Endometrial microvascular endothelial cells (primary cell): ENCODE results near the gene TECPR2. TPM values are rescaled to one million over a fixed set of nuclear protein-coding genes. Genes with fewer than 3 reads are reported as not detected.

Source experiments
- in situ Hi-C: cut with HindIII; loops from 2 replicates; pipeline ENCODE4 v1.10.0; 2017; ENCODE audit warnings: low sequenced_read_pairs, low pct_unique_long_range_greater_than_20kb; ENCODE audit errors: inconsistent ontology term
- total RNA-seq: library from RNA; depleted of rRNA; stranded (reverse); fragments of >200 nt; gene quantifications from one replicate; pipeline ENCODE4 v1.2.3, GENCODE V29; 2015; ENCODE audit errors: inconsistent ontology term

Gene TECPR2
- total RNA-seq, 1 donor from 2014 or later: 8.9 TPM

DNA sequence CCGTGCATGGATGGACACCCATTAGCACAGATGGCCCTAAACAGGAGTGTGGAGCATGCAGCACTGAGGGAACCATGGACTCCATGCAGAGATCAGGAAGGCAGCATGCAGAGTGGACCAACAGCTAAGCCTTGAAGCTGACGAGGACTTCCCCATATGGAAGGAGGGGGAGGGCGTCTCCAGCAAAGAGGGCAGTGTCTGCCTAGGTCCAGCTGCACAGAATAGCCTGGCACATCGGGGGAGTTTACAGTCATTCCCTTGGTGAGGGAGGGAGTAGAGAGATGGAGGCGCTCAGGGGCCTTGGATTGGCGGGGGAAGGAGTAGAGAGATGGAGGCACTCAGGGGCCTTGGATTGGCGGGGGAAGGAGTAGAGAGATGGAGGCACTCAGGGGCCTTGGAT lies 82.3 kb downstream of the TECPR2 start:
- in situ Hi-C loops: loop anchor here (10.0 kb wide), 1 partner anchor 60 kb away; the partner anchor contains the start of gene ANKRD9

GRCh38 chr14:102445641-102446040 lies 82.9 kb downstream of the TECPR2 start:
- in situ Hi-C loops: loop anchor here (10.0 kb wide), 1 partner anchor 59 kb away; the partner anchor contains the start of gene ANKRD9

GRCh38 chr14:102450206-102451063 lies 87.7 kb downstream of the TECPR2 start:
- in situ Hi-C loops: no loop called here

- in situ Hi-C loops: no loop called here
Observed at GRCh38 chr14:102451064-102451352, 88.3 kb downstream of the TECPR2 start.

DNA sequence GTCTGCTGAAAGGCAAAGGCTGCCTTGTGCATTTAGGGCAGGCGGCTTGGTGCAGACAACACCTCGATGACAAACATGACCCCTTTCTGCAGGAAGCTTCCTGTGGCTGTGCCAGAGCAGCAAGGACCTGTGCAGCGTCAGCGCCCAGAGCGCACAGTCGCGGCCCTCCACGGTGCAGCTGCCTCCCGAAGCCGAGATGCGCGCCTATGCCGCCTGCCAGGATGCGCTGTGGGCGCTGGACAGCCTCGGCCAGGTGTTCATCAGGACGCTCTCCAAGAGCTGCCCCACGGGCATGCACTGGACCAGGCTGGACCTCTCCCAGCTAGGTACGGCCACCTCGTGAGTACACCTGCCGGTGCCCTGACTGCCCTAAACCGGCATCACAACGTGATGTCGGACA lies 89.6 kb downstream of the TECPR2 start:
- in situ Hi-C loops: no loop called here

GRCh38 chr14:102454711-102455110 lies 92.0 kb downstream of the TECPR2 start:
- in situ Hi-C loops: no loop called here

GRCh38 chr14:102457509-102457908 lies 94.8 kb downstream of the TECPR2 start:
- in situ Hi-C loops: no loop called here

DNA sequence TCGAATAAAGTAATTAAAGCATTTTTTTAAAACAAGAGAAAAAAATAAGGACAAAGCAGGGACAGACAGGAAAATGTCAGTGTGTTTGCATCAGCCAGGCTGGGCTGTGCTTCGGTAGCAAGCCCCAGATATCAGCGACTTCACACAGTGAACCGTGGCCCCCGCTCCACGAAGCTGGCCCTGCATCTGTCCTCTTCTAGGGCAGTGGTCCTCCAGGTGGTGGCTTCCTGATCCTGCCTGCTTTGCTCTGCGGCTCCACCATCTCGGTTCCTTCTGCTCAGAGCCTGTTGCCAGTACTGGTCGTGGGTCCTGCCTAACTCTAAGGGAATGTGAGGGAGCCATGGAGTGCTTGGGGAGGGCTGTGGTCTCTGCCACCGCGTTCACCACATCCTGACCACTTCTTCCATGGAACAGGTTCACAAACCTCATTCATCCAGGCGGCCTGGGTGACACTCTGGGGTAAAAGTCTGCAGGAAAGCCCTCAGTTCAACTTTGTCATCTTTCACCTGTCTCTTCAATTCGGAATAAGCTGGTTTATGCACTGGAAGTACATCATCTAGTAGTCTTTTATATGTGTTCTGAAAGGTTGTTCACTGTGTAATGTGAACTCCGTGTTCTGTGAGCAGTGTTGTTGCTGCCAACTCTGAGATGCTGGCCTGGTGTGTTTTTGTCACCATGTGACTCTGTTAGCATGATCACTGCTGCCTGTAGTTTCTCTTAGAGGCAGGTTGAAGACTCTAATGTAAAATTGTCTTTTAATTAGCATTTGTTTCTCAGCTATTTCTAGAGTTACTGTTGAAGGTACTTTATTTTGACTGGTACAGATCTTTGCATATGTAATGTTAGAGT lies 99.0 kb downstream of the TECPR2 start:
- in situ Hi-C loops: no loop called here

DNA sequence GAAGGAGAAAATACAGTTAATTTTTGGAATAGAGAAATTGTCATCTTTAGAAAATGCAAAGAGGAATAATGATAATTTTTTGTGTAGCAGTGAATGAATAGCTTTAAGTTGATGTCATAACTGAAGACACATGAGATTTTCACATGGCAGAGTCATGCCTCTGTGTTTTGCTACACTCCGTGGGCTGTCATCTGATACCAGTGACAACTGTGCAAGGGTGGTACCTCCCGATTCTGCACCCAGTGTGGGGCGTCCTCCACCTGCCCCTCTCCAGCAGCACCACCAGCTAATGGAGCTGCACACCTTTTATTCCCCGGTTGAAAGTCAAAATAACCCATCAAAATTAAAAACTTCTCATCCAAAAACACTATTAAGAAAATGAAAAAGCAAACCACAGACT lies 99.7 kb downstream of the TECPR2 start:
- in situ Hi-C loops: no loop called here

- in situ Hi-C loops: no loop called here
Observed at GRCh38 chr14:102464006-102464405, 101.3 kb downstream of the TECPR2 start.

DNA sequence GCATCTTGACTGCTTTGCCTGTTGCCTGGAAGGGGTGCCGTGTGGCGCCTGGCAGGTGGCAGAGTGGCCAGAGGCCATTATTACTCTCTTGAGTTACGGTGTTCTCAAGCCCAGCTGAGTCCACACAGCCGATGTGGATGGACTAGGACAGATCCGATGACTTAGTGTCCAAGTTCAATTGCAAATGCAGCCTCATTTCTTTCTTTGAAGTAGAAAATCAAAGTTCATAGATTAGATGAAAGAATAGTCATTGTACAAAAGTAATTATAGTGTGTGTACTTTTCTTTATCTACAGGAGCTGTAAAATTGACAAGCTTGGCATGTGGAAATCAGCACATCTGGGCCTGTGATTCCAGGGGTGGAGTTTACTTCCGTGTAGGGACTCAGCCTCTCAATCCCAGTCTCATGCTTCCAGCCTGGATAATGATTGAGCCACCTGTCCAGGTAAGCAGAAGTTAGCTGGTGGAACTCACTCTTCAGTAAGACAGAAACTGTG lies 102.2 kb downstream of the TECPR2 start:
- in situ Hi-C loops: no loop called here

- in situ Hi-C loops: no loop called here
Observed at GRCh38 chr14:102469261-102469660, 106.5 kb downstream of the TECPR2 start.

DNA sequence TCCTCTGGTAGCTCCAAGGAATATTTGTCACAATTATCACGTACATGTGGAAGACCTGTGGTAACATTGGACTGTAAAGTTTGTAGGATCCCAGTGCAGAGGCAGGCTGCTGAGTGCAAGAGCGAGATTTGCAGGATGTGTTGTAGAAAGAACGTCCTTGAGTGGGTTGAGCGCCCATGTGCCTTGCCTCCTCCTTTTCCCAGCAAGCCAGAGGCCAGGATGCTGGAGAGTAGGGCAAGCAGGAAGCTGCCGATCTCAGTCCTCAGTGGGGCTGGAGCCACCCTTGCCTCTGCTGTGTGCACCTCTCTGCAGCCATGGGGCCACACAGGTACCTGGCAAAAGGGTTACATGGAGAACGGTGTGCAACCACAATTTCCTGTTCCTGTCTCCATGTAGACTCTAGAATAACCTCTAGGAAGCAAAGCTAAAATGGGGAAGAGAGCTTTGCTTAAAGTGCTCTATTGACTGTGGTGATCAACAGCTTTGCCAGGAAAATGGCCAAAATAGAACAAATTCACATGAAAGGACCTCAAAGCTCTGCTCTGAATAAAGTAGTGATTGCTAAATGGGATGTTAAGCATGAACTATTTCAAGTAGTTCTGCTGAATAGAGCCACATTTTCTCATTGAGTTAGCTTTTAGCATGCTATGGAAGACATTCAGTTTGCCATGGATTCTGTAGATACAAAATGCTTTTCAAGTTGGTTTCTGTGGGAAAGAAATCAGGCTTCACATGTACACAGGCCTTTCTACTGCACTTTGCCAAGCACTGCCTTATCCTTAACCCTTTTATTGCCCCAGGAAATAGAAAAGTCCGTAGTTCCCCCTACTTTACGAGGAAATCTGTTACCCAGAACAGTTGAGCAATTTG lies 109.4 kb downstream of the TECPR2 start:
- in situ Hi-C loops: no loop called here

GRCh38 chr14:102472791-102473150 lies 110.0 kb downstream of the TECPR2 start:
- in situ Hi-C loops: no loop called here

GRCh38 chr14:102473559-102473958 lies 110.8 kb downstream of the TECPR2 start:
- in situ Hi-C loops: no loop called here

- in situ Hi-C loops: no loop called here
Observed at GRCh38 chr14:102474934-102475333, 112.2 kb downstream of the TECPR2 start.

- in situ Hi-C loops: no loop called here
Observed at GRCh38 chr14:102479107-102479506, 116.4 kb downstream of the TECPR2 start.

DNA sequence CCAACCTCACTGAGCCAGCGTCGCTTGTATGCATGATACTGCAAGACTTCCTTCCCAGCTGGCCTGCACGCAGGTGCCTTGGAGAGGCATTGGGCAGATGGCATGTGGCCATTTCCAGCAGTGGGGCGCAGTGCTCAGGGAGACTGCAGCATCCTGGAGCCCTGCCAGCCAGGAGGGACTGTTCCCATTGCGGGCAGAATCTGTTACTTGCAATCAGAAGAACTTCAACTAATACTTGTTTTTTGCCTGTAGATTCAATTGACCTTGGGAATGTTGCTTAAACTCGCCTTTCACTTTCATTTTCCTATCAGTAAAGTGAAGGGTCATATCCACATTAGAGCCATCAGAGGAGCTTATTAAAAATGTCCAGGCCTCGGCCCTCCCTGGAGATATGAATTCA lies 117.0 kb downstream of the TECPR2 start:
- in situ Hi-C loops: no loop called here

- in situ Hi-C loops: no loop called here
Observed at GRCh38 chr14:102481371-102481770, 118.6 kb downstream of the TECPR2 start.
